Measurements from ENCODE around the gene AFAP1L1. TPM values are rescaled to one million over a fixed set of nuclear protein-coding genes. Genes with fewer than 3 reads are reported as not detected.
A peak's percentile ranks its signal among the peaks of the same experiment; 100 is the strongest.

AFAP1L1 gene
- total RNA-seq, 1 donor from 2014 or later, result 8.3 TPM

- TF ChIP-seq CTCF (IDR thresholded peaks at IDR 0.05; ENCODE audit: insufficient read depth, low read depth, low read length) (peak; percentile 28), EZH2 (IDR thresholded peaks at IDR 0.05; ENCODE audit: insufficient read depth, low read length) (no peak)
- Histone ChIP-seq H3K9ac (ENCODE audit: low read length) (no peak overlapping the region), H3K4me2 (ENCODE audit: low read length) (no peak overlapping the region), H3K79me2 (ENCODE audit: insufficient read depth, low read length) (no peaks in the 10 kb centered on the region), H3K4me3 (ENCODE audit: insufficient read depth, low read depth, low read length) (no peak overlapping the region), H3K36me3 (ENCODE audit: insufficient read depth, low read length) (peaks cover 6% of the 10 kb centered on the region), H3K27ac (ENCODE audit: low read depth, low read length) (no peak overlapping the region), H3K27me3 (ENCODE audit: insufficient read depth, low read length) (no peaks in the 10 kb centered on the region), H4K20me1 (ENCODE audit: insufficient read depth, low read length) (no peaks in the 10 kb centered on the region), H3K9me3 (ENCODE audit: insufficient read depth, low read depth, low read length) (no peaks in the 10 kb centered on the region), H3K4me1 (ENCODE audit: insufficient read depth, low read length) (no peaks in the 10 kb centered on the region), H2AFZ (ENCODE audit: low read depth, low read length) (no peak overlapping the region)
- no peak for FAIRE-seq
- Mint-ChIP-seq H3K9me3 (ENCODE audit: unreplicated experiment) (peaks cover 1% of the 10 kb centered on the region), H3K27me3 (ENCODE audit: low read depth, unreplicated experiment) (peaks cover 66% of the 10 kb centered on the region), H3K36me3 (ENCODE audit: low read depth, unreplicated experiment) (peaks cover 3% of the 10 kb centered on the region), H3K4me1 (ENCODE audit: low read depth, unreplicated experiment) (no peaks in the 10 kb centered on the region), H3K27ac (ENCODE audit: unreplicated experiment) (no peak overlapping the region), H3K4me3 (ENCODE audit: unreplicated experiment) (no peak overlapping the region)
- no peak for DNase-seq (ENCODE audit: low read depth)
Measured at GRCh38 chr5:149237662-149238061, 34.0 kb upstream of the AFAP1L1 start.

GRCh38 chr5:149238540-149238939 is 33.1 kb upstream of the AFAP1L1 start:
- H3K4me1 Mint-ChIP-seq (ENCODE audit: low read depth, unreplicated experiment), result no peaks in the 10 kb centered on the region
- H4K20me1 ChIP-seq (ENCODE audit: insufficient read depth, low read length), result no peaks in the 10 kb centered on the region
- peaks cover 4% of the 10 kb centered on the region for H3K36me3 ChIP-seq (ENCODE audit: insufficient read depth, low read length)
- no peak overlapping the region for H2AFZ ChIP-seq (ENCODE audit: low read depth, low read length)
- FAIRE-seq, result no peak
- peaks cover 1% of the 10 kb centered on the region for H3K9me3 Mint-ChIP-seq (ENCODE audit: unreplicated experiment)
- no peak overlapping the region for H3K4me3 ChIP-seq (ENCODE audit: insufficient read depth, low read depth, low read length)
- no peak overlapping the region for H3K4me3 Mint-ChIP-seq (ENCODE audit: unreplicated experiment)
- H3K27ac Mint-ChIP-seq (ENCODE audit: unreplicated experiment), result no peak overlapping the region
- DNase-seq (ENCODE audit: low read depth), result no peak
- H3K27me3 Mint-ChIP-seq (ENCODE audit: low read depth, unreplicated experiment), result peaks cover 70% of the 10 kb centered on the region
- H3K27ac ChIP-seq (ENCODE audit: low read depth, low read length), result no peak overlapping the region
- no peak overlapping the region for H3K9ac ChIP-seq (ENCODE audit: low read length)
- TF ChIP-seq EZH2 (IDR thresholded peaks at IDR 0.05; ENCODE audit: insufficient read depth, low read length) (no peak), CTCF (IDR thresholded peaks at IDR 0.05; ENCODE audit: insufficient read depth, low read depth, low read length) (no peak)
- H3K9me3 ChIP-seq (ENCODE audit: insufficient read depth, low read depth, low read length), result no peaks in the 10 kb centered on the region
- no peaks in the 10 kb centered on the region for H3K79me2 ChIP-seq (ENCODE audit: insufficient read depth, low read length)
- no peaks in the 10 kb centered on the region for H3K27me3 ChIP-seq (ENCODE audit: insufficient read depth, low read length)
- no peaks in the 10 kb centered on the region for H3K4me1 ChIP-seq (ENCODE audit: insufficient read depth, low read length)
- H3K36me3 Mint-ChIP-seq (ENCODE audit: low read depth, unreplicated experiment), result peaks cover 3% of the 10 kb centered on the region
- H3K4me2 ChIP-seq (ENCODE audit: low read length), result no peak overlapping the region

GRCh38 chr5:149239917-149240316 is 31.7 kb upstream of the AFAP1L1 start:
- Histone ChIP-seq H3K9ac (ENCODE audit: low read length) (no peak overlapping the region), H4K20me1 (ENCODE audit: insufficient read depth, low read length) (no peaks in the 10 kb centered on the region), H3K36me3 (ENCODE audit: insufficient read depth, low read length) (no peaks in the 10 kb centered on the region), H3K27me3 (ENCODE audit: insufficient read depth, low read length) (no peaks in the 10 kb centered on the region), H3K79me2 (ENCODE audit: insufficient read depth, low read length) (no peaks in the 10 kb centered on the region), H3K9me3 (ENCODE audit: insufficient read depth, low read depth, low read length) (no peaks in the 10 kb centered on the region), H2AFZ (ENCODE audit: low read depth, low read length) (no peak overlapping the region), H3K4me2 (ENCODE audit: low read length) (no peak overlapping the region), H3K27ac (ENCODE audit: low read depth, low read length) (no peak overlapping the region), H3K4me3 (ENCODE audit: insufficient read depth, low read depth, low read length) (no peak overlapping the region), H3K4me1 (ENCODE audit: insufficient read depth, low read length) (no peaks in the 10 kb centered on the region)
- Mint-ChIP-seq H3K27ac (ENCODE audit: unreplicated experiment) (no peak overlapping the region), H3K27me3 (ENCODE audit: low read depth, unreplicated experiment) (peaks cover 71% of the 10 kb centered on the region), H3K9me3 (ENCODE audit: unreplicated experiment) (peaks cover 1% of the 10 kb centered on the region), H3K4me1 (ENCODE audit: low read depth, unreplicated experiment) (no peaks in the 10 kb centered on the region), H3K36me3 (ENCODE audit: low read depth, unreplicated experiment) (peaks cover 3% of the 10 kb centered on the region), H3K4me3 (ENCODE audit: unreplicated experiment) (no peak overlapping the region)
- no peak for DNase-seq (ENCODE audit: low read depth)
- no peak for TF ChIP-seq EZH2 (IDR thresholded peaks at IDR 0.05; ENCODE audit: insufficient read depth, low read length)
- TF ChIP-seq CTCF (IDR thresholded peaks at IDR 0.05; ENCODE audit: insufficient read depth, low read depth, low read length), result no peak
- no peak for FAIRE-seq
